Nucleus accumbens (tissue), 56 donors: Measurements from ENCODE around the gene ALDH3A1.

ENCODE experiments used
- DNase-seq, 56 donors: peaks; one replicate each; lab custom pipeline; 2025; lab: John Stamatoyannopoulos, UW

Gene ALDH3A1

GRCh38 chr17:19707728-19708221 is 40.3 kb downstream of the ALDH3A1 start:
- DNase-seq = no peak

- DNase-seq = no peak
Observed at GRCh38 chr17:19706791-19707727, 41.0 kb downstream of the ALDH3A1 start.

GRCh38 chr17:19705771-19706770 is 42.0 kb downstream of the ALDH3A1 start:
- no peak for DNase-seq

- no peak for DNase-seq
Observed at GRCh38 chr17:19705201-19705600, 42.9 kb downstream of the ALDH3A1 start.

GRCh38 chr17:19703828-19704613 is 44.1 kb downstream of the ALDH3A1 start:
- no peak for DNase-seq

- DNase-seq = no peak
Observed at GRCh38 chr17:19703106-19703827, 44.8 kb downstream of the ALDH3A1 start.

GRCh38 chr17:19702217-19702641 is 45.9 kb downstream of the ALDH3A1 start:
- no peak for DNase-seq
